Neural cell (in vitro differentiated cells): ENCODE data around the gene PPP1CA. TPM values are rescaled to one million over a fixed set of nuclear protein-coding genes. Genes with fewer than 3 reads are reported as not detected.

Experiments
- H2AFZ ChIP-seq: fragments of 200-600, 300-800 bp; sonication (generic), shearing (Covaris generic); 2 replicates; pipeline ENCODE4 v1.6.0; 2014; ENCODE audit warnings: low read depth, mild to moderate bottlenecking, antibody characterized with exemption, low read length, moderate library complexity
- H3F3A ChIP-seq: fragments of 200-600 bp; shearing (Covaris generic); 2 replicates; pipeline ENCODE4 v1.6.1; 2016; ENCODE audit warnings: mild to moderate bottlenecking, moderate library complexity, mixed read lengths, antibody characterized with exemption, low read length; ENCODE audit not compliant: insufficient read depth, poor library complexity, severe bottlenecking
- H3K27ac ChIP-seq: fragments of 200-600, 300-800 bp; sonication (generic), shearing (Covaris generic); 2 replicates; pipeline ENCODE4 v1.5.1; 2014; ENCODE audit warnings: mild to moderate bottlenecking, low read length, moderate library complexity
- H3K27me3 ChIP-seq: fragments of 300-800, 200-600 bp; sonication (generic), shearing (Covaris generic); 2 replicates; pipeline ENCODE4 v1.6.0; 2014; ENCODE audit warnings: mild to moderate bottlenecking, low read depth, low read length, moderate library complexity; ENCODE audit not compliant: insufficient read depth
- H3K36me3 ChIP-seq: fragments of 300-800, 200-600 bp; sonication (generic), shearing (Covaris generic); 2 replicates; pipeline ENCODE4 v1.5.1; 2014; ENCODE audit warnings: mild to moderate bottlenecking, antibody characterized with exemption, low read length, moderate library complexity; ENCODE audit not compliant: insufficient read depth
- H3K4me2 ChIP-seq: fragments of 300-800, 200-600 bp; sonication (generic), shearing (Covaris generic); 2 replicates; pipeline ENCODE4 v1.6.0; 2014; ENCODE audit warnings: mild to moderate bottlenecking, low read length
- H3K4me3 ChIP-seq: fragments of 300-800, 200-600 bp; sonication (generic), shearing (Covaris generic); 2 replicates; pipeline ENCODE4 v1.5.1; 2014; ENCODE audit warnings: mild to moderate bottlenecking, low read length, moderate library complexity
- H3K79me2 ChIP-seq: fragments of 200-600 bp; shearing (Covaris generic); replicated peaks from 2 replicates; pipeline ENCODE4 v1.6.0; 2014; ENCODE audit warnings: mild to moderate bottlenecking, low read length, moderate library complexity; ENCODE audit not compliant: insufficient read depth
- H3K9ac ChIP-seq: fragments of 300-800, 200-600 bp; sonication (generic), shearing (Covaris generic); 2 replicates; pipeline ENCODE4 v1.6.1; 2016; ENCODE audit warnings: mild to moderate bottlenecking, low read length, mixed read lengths
- H3K9me2 ChIP-seq: fragments of 200-600 bp; shearing (Covaris generic); 2 replicates; pipeline ENCODE4 v1.6.1; 2016; ENCODE audit warnings: mild to moderate bottlenecking, low read length, mixed read lengths; ENCODE audit not compliant: insufficient read depth
- H3K9me3 ChIP-seq: fragments of 200-600, 300-800 bp; sonication (generic), shearing (Covaris generic); 2 replicates; pipeline ENCODE4 v1.6.1; 2016; ENCODE audit warnings: mild to moderate bottlenecking, mixed run types, low read length, moderate library complexity, mixed read lengths
- H4K20me1 ChIP-seq: fragments of 200-600 bp; shearing (Covaris generic); 2 replicates; pipeline ENCODE4 v1.6.1; 2016; ENCODE audit warnings: mild to moderate bottlenecking, mixed run types; ENCODE audit not compliant: insufficient read depth
- CTCF ChIP-seq: fragments of 450-650 bp; IDR thresholded peaks from 2 replicates; pipeline ENCODE4 v1.5.1; 2014; ENCODE audit warnings: antibody characterized with exemption, mild to moderate bottlenecking, moderate library complexity; ENCODE audit not compliant: poor library complexity, severe bottlenecking
- EP300 ChIP-seq: fragments of 450-650 bp; conservative IDR thresholded peaks from 2 replicates; pipeline ENCODE4 v1.6.1; 2014; ENCODE audit warnings: antibody characterized with exemption, mild to moderate bottlenecking, moderate library complexity; ENCODE audit not compliant: poor library complexity, severe bottlenecking
- EZH2 ChIP-seq: fragments of 200-600, 300-800 bp; shearing (Covaris generic), sonication (generic); IDR thresholded peaks from 2 replicates; pipeline ENCODE4 v1.6.1; 2014; ENCODE audit warnings: antibody characterized with exemption, low read length, borderline replicate concordance, mild to moderate bottlenecking; ENCODE audit not compliant: insufficient read depth, poor library complexity, severe bottlenecking
- MXI1 ChIP-seq: fragments of 450-650 bp; conservative IDR thresholded peaks from 2 replicates; pipeline ENCODE4 v1.6.1; 2014; ENCODE audit warnings: antibody characterized with exemption, mild to moderate bottlenecking; ENCODE audit not compliant: poor library complexity, severe bottlenecking
- POLR2AphosphoS5 ChIP-seq: IDR thresholded peaks from 2 replicates; pipeline ENCODE4 v1.6.1; 2012
- REST ChIP-seq: IDR thresholded peaks from 2 replicates; pipeline ENCODE4 v1.6.1; 2012; ENCODE audit warnings: borderline replicate concordance
- SMC3 ChIP-seq: fragments of 450-650 bp; conservative IDR thresholded peaks from 2 replicates; pipeline ENCODE4 v1.6.1; 2014; ENCODE audit warnings: antibody characterized with exemption, mild to moderate bottlenecking, moderate library complexity; ENCODE audit not compliant: poor library complexity
- TAF1 ChIP-seq: IDR thresholded peaks from 2 replicates; pipeline ENCODE4 v1.6.1; 2012; ENCODE audit warnings: low read depth
- polyA plus RNA-seq: library from polyadenylated mRNA; depleted of rRNA; stranded (reverse); fragments of >200 nt; gene quantifications from 2 replicates; pipeline ENCODE4 v1.2.3, GENCODE V29; 2014

PPP1CA gene
- polyA plus RNA-seq, 1 donor from 2014 or later, result 106 TPM

GRCh38 chr11:67392183-67392715, 9.4 kb downstream of the PPP1CA start:
- no peak for TF ChIP-seq SMC3
- Histone ChIP-seq H3K4me2 (peak overlapping the region; percentile 76), H2AFZ (peak overlapping the region; percentile 78), H3K9me3 (no peaks in the 10 kb centered on the region), H4K20me1 (no peaks in the 10 kb centered on the region), H3F3A (no peaks in the 10 kb centered on the region), H3K79me2 (no peaks in the 10 kb centered on the region), H3K27me3 (no peaks in the 10 kb centered on the region), H3K4me3 (peak overlapping the region; percentile 88), H3K9ac (peak overlapping the region; percentile 73), H3K27ac (no peak overlapping the region), H3K9me2 (no peaks in the 10 kb centered on the region), H3K36me3 (no peaks in the 10 kb centered on the region)

- H3K36me3 ChIP-seq, result no peaks in the 10 kb centered on the region
- peak within 1 kb of the TSS; percentile 73 for H3K9ac ChIP-seq
- no peaks in the 10 kb centered on the region for H4K20me1 ChIP-seq
- H3K79me2 ChIP-seq, result no peaks in the 10 kb centered on the region
- peak within 1 kb of the TSS; percentile 78 for H2AFZ ChIP-seq
- H3K9me3 ChIP-seq, result no peaks in the 10 kb centered on the region
- H3K27me3 ChIP-seq, result no peaks in the 10 kb centered on the region
- no peaks in the 10 kb centered on the region for H3F3A ChIP-seq
- peak; percentile 75 for TF ChIP-seq POLR2AphosphoS5
- peak; percentile 95 for TF ChIP-seq MXI1
- no peak for TF ChIP-seq TAF1
- peak; percentile 11 for TF ChIP-seq CTCF
- no peak for TF ChIP-seq REST
- no peak for TF ChIP-seq EZH2
- peak; percentile 41 for TF ChIP-seq SMC3
- peak; percentile 43 for TF ChIP-seq EP300
- peak within 1 kb of the TSS; percentile 76 for H3K4me2 ChIP-seq
- H3K4me3 ChIP-seq, result peak within 1 kb of the TSS; percentile 88
- no peaks in the 10 kb centered on the region for H3K9me2 ChIP-seq
- peak within 1 kb of the TSS; percentile 48 for H3K27ac ChIP-seq
Measured at GRCh38 chr11:67391304-67392182, 10.1 kb downstream of the PPP1CA start, which contains the start of gene RAD9A. Gene RAD9A (plus strand): TSS chr11:67391986. CDS start chr11:67392045, 59 bp downstream.
